ENCODE results near the gene MEIOSIN.
A peak's percentile ranks its signal among the peaks of the same experiment; 100 is the strongest.

The MEIOSIN gene

GRCh38 chr19:45801603-45802175 is 68.5 kb downstream of the MEIOSIN start:
- no peak for DNase-seq

GRCh38 chr19:45804140-45804958 is 71.1 kb downstream of the MEIOSIN start:
- no peak for DNase-seq

DNA sequence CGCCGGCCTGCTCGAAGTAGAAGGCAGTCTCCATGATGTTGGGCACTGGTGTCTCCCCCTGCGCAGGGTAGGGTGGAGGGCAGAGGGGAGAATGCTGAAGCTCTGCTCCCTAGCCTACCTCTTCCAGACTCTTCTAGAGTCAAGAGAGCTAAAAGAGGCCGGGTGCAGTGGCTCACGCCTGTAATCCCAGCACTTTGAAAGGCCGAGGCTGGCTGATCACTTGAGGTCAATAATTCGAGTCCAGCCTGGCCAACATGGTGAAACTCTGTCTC is 71.7 kb downstream of the MEIOSIN start:
- DNase-seq: no peak

DNA sequence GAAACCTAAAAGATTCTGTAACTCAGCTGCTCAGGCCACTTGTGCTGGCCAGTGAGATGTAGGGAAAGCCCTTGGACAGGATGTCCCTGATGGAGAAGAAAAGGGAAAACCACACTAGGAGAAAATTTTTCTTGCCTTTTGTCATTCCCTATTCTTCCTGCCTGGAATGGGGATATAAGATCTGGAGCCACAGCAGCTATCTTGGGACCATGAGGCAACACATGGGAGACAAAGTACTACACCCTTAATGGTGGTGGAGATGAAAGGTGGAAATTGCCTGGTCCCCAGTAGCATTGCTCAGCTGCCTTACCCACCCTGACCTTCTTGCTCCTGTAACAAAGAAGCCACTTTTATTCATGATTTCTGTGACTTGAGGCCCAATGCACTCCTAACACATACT is 72.5 kb downstream of the MEIOSIN start:
- no peak for DNase-seq

DNA sequence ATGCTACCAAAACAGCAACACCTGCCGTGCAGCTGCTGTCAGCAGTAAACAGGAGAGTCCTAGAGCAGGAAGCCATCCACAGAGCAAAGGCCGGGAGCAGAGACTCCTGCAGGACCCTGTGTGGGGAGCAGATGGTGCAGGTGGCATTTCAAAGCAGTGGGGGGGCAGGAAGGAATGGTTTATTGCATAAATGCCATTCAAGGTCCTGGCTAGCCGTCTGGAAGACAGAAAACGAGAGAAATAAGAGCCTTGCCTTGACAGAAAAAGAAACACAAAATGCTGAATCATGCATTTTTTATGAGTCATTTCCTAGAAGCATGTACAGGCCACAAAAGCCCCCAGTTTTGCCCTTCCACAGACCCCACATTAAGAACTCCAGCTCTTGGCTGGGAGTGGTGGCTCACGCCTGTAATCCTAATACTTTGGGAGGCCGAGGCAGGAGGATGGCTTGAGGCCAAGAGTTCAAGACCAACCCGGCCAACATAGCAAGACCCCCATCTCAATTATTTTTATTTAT is 76.5 kb downstream of the MEIOSIN start:
- peak; percentile 78 for DNase-seq

DNA sequence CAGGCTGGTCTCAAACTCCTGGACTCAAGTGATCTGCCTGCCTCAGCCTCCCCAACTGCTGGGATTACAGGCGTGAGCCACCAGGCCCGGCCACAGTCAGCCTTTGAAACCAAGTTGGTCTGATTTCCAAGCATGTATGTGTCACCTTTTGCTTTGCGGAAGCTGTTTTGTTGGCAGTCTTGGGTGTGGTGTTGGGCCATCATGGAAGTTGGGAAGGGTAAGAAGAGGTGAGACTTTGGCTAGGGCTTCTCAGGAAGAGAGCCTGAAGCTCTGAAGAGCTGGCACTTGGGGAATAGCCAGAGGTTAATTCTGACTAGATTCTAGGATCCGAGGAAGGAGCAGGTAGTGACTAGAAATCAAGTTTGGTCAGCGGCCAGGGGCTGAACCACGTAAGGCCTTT is 79.1 kb downstream of the MEIOSIN start:
- DNase-seq: no peak

Data from fibroblast of skin of back (primary cell).